Cardiac fibroblast (primary cell): Measurements from ENCODE around the gene CPEB1.

Source experiments
- DNase-seq, 2 donors: peaks; one replicate each; pipeline versions ENCODE4 v3.0.0 to v3.0.0-alpha.2; 2010; ENCODE audit warnings: low read depth in 2 of 2
- H3K4me3 ChIP-seq, 2 donors: replicated peaks in 1 of 2; 1 replicate in 1 of 2; 2 replicates in 1 of 2; pipeline ENCODE4 v1.5.1; 2011; ENCODE audit warnings: low read depth in 2 of 2, low read length in 2 of 2, mild to moderate bottlenecking in 2 of 2, moderate library complexity in 1 of 2
- TF ChIP-seq, protein P1 (sequence below): IDR thresholded peaks from one replicate; pipeline ENCODE4 v1.5.1; 2011; ENCODE audit warnings: low read depth, mild to moderate bottlenecking, low read length, inconsistent platforms

Gene CPEB1

DNA sequence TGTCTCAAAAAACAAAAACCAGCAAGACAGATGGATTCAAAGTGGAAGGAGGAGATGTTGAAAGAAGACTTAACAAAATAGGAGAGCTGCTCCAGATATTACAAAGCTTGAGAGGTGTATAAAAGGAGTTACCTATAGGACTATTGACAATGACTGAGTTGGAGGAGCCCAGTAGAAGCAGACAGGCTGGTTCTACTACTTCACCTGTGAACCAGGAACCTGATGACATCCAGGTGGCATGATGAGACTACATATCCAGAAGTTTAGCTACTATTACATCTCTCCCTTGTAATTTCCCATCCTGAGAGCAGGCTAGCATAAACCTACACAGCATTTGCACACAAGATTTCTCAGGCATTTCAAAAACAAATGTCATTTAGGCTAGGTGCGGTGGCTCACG, 49.3 kb downstream of the CPEB1 start:
- H3K4me3 ChIP-seq, result no peak overlapping the region
- no peak for DNase-seq
- TF ChIP-seq, protein P1, sequence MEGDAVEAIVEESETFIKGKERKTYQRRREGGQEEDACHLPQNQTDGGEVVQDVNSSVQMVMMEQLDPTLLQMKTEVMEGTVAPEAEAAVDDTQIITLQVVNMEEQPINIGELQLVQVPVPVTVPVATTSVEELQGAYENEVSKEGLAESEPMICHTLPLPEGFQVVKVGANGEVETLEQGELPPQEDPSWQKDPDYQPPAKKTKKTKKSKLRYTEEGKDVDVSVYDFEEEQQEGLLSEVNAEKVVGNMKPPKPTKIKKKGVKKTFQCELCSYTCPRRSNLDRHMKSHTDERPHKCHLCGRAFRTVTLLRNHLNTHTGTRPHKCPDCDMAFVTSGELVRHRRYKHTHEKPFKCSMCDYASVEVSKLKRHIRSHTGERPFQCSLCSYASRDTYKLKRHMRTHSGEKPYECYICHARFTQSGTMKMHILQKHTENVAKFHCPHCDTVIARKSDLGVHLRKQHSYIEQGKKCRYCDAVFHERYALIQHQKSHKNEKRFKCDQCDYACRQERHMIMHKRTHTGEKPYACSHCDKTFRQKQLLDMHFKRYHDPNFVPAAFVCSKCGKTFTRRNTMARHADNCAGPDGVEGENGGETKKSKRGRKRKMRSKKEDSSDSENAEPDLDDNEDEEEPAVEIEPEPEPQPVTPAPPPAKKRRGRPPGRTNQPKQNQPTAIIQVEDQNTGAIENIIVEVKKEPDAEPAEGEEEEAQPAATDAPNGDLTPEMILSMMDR, result no peak

DNA sequence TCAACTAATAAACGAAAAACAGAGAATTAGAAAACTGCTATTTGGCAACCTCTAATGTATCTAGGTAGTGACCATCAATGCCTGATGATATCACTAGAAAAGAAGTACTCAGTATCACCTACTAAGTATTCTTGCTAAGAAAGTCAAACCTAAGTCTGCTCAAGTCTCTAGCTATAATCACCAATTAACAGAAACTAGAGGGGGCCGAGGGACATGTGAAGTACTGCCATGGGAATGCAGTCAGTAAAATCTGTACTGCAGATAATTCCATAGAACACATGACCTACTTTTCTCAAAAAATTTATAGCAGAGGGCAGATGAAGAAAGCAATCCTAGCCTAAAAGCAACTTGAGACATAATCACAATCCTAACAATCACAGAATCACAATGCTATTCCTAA, 51.4 kb downstream of the CPEB1 start:
- H3K4me3 ChIP-seq, result no peak overlapping the region
- no peak for DNase-seq
- TF ChIP-seq, protein P1, result no peak

DNA sequence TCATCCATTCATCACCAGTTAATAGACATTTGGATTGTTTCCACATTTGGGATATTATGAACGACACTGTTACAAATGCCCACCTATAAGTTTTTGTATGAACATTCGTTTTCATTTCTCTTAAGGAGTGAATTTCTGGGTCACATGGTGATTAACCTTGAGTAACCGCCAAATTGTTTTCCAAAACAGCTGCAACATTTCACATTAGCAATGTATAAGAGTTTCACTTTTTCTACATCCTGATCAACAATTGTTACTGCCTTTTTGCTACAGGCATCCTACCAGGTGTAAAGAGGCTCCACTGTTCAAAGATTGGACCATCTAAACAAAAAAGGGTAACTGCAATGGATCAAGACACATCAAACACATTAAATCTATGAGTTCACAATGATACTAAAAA, 52.0 kb downstream of the CPEB1 start:
- no peak overlapping the region for H3K4me3 ChIP-seq
- DNase-seq, result no peak
- TF ChIP-seq, protein P1, result no peak

DNA sequence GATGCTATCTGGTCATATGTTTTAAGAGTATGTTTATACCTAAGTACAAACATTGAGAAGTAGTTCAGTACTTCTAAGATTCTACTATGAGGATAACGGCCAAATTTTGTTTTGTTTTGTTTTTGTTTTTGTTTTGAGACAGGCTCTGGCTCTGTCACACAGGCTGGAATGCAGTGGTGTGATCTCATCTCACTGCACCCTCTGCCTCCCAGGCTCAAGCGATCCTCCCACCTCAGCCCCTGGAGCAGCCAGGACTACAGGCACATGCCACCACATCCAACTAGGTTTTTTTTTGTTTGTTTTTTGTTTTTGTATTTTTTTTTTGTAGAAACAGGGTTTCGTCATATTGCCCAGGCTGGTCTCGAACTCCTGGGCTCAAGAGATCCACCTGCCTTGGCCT, 59.4 kb downstream of the CPEB1 start:
- no peak overlapping the region for H3K4me3 ChIP-seq
- TF ChIP-seq, protein P1, result no peak
- DNase-seq, result no peak

DNA sequence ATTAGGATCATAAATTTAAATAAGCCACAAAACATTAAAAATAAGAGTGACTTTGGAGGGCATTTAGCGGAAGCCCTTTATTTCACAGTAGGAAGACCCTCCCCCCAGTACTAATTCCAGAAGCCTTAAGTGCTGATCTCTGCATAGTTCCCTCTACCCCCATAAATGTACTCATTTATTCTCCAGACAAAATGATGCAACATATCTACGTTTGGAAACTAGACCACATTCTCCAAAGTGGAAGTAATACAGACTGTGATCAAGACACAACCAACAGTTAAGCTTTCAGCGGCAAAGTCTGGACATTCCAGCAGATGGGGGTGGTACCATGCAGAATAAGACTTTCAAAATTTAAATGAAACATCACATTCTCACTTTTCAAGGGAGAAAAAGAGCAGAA, 62.1 kb downstream of the CPEB1 start:
- TF ChIP-seq, protein P1, result no peak
- DNase-seq, result peak; percentile 24 to 59
- no peak overlapping the region for H3K4me3 ChIP-seq

DNA sequence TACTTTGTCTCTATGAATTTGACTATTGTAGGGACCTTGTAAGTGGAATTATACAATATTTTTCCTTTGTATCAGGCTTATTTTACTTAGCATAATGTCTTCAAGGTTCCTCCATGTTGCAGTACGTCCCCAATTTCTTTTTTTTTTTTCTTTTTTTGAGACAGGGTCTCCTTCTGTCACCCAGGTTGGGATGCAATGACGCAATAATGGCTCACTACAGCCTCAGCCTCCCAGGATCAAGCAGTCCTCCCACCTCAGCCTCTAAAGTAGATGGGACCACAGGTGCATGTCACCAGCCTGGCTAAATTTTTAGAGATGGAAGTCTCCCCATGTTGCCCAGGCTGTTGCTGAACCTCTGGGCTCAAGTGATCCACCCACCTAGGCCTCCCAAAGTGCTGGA, 66.5 kb downstream of the CPEB1 start:
- TF ChIP-seq, protein P1, result no peak
- DNase-seq, result no peak
- H3K4me3 ChIP-seq, result no peak overlapping the region

DNA sequence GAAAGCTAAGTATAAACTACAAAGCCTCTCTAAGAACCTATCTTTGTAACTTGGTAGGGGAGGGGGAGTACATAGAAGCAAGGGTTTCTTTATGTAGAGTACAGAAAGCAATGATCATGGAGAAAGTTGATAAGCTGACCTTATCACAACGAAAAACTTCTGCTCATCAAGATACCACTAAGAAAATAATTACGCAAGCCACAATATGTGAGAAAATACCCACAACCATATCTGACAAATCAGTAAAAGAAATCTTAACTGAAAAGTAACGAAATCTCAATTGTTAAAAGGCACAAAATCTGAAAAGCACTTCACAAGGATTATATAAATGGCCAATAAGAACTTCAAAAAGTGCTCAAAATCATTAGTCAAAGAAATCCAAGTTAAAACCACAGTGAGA, 71.8 kb downstream of the CPEB1 start:
- TF ChIP-seq, protein P1, result no peak
- DNase-seq, result no peak
- no peak overlapping the region for H3K4me3 ChIP-seq
